Activated CD8-positive, alpha-beta memory T cell treated with anti-CD3 and anti-CD28 coated beads for 48 hours (primary cell): ENCODE data around the gene TMEM247.

Experiments
- DNase-seq, 3 experiments: peaks; one replicate each; pipeline ENCODE4 v3.0.0-alpha.2; 2020; ENCODE audit warnings: low read depth in 2 of 3, low spot score in 2 of 3

The TMEM247 gene

GRCh38 chr2:46479265-46479664 lies at the start of gene TMEM247:
Gene TMEM247, plus strand, starts transcription at chr2:46479565.
- DNase-seq, result no peak

GRCh38 chr2:46430413-46430812 lies 49.0 kb upstream of the TMEM247 start:
- no peak for DNase-seq

GRCh38 chr2:46430992-46431391 lies 48.4 kb upstream of the TMEM247 start:
- DNase-seq, result no peak

GRCh38 chr2:46431481-46432235 lies 47.7 kb upstream of the TMEM247 start:
- no peak for DNase-seq

DNA sequence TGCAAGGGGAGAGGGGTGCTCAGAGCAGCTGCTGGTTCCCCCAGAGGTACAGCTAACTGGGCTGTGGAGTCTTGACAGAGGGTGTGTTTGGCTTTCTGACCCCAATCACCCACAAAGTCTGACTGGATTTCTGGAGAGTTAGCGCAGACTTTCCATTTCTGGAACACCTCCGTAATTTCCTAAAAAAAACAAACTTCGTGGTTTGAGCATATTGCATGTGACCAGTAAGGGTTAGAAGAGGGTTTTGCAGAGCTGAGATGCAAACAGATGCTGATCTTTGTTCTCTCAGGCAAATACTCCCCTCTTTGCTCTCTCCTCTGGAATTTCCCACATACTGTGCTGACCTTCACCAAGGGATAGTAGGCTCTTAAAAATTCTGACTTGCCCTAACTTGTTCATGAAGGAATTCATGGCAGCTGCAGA lies 44.5 kb upstream of the TMEM247 start:
- DNase-seq, result no peak

GRCh38 chr2:46435353-46435752 lies 44.0 kb upstream of the TMEM247 start:
- DNase-seq, result no peak

DNA sequence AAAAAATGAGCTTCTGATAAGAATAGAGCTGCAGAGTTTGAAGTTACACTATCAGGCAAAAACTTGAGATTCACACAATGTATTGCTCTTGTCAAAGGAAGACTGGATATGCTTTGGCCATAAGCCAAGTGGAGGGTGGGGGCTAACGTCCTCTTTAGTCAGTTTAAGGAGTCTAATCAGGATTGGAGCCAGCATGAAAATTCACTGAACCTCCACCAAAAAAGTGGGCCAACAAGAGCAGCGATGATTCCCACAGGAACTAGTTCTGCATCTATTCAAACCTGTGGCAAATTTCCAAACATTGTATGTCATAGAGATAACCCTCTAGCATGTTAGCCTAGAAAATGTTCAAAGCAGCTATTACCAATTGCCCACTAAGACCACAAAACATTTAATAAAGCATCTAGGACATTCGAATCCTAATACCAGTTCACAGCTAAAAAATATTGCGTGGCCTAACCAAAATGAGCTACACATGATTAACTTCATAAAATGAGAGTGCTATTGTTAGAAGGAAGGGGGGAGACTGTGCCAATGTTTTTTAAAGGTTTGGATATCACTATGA lies 43.5 kb upstream of the TMEM247 start:
- DNase-seq, result no peak

DNA sequence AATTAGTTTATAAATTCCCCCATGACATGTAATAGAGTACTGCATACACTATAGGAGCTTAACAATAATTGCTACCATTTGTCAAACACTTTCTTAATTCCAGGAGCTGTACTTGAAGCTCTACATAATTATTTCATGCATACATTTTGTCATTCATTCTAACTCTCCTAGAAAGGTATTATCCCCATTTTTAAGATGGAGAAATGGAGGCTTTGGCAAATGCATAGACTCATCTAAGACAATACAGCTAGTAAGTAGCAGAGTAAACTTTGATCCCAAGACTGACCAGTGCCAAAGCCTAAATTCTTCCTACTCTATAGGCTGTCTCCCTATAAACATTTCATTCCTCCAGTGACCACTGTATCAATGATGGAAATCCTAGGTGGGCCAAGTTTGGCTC lies 42.6 kb upstream of the TMEM247 start:
- no peak for DNase-seq

DNA sequence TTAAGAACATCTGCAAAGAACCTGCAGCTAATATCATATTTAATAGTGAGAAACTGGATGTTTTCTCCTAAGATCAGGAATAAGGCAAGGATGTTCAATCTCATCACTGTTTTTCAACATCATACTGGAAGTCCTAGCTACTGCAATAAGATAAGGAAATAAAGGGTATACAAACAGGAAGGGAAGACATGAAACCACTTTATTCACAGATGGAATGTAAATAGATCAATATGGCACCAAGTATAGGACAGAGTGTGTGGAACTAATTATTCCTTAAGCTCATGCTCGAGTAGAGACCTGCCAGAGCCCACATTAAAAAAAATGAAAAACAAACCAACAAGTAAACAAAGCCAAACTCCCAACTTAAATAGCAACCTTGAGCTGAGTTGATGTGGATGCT lies 41.3 kb upstream of the TMEM247 start:
- DNase-seq, result no peak

- DNase-seq, result no peak
Measured at GRCh38 chr2:46438794-46439193, 40.6 kb upstream of the TMEM247 start.

- no peak for DNase-seq
Measured at GRCh38 chr2:46439582-46439981, 39.8 kb upstream of the TMEM247 start.

DNA sequence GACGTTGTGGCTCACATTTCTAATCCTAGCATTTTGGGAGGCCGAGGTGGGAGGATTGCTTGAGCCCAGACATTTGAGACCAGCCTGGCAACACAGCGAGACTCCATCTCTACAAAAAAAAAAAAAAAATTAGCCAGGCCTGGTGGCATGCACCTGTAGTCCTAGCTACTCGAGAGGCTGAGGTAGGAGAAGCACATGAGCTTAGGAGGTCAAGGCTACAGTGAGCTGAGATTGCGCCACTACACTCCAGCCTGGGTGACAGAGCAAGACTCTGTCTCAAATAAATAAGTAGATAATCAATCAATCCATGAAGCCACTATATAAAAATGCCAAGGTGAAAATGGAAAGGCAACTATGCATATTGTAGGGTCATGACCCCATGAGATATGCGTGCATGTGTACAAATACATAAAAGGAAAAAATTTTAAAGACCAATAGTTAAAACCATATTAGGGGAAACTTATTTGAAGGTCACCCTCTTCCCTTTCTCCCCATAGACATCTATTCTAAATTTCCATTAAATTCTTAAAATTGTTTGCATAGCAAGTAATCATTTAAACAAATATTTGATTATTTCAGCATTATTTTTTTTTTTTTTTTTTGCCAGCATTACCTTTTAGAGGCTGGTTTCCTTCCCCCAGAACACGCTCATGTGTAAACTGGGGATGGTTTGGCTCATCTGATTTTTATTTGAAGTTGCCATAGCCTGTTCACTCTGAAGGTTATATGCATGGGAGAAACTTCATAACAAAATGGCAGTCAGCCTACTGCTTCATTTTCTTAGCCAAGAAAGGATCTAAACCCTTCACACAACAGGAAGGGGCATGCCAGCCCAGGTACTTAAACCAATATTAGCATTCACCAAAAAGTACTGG lies 37.3 kb upstream of the TMEM247 start:
- DNase-seq, result no peak

DNA sequence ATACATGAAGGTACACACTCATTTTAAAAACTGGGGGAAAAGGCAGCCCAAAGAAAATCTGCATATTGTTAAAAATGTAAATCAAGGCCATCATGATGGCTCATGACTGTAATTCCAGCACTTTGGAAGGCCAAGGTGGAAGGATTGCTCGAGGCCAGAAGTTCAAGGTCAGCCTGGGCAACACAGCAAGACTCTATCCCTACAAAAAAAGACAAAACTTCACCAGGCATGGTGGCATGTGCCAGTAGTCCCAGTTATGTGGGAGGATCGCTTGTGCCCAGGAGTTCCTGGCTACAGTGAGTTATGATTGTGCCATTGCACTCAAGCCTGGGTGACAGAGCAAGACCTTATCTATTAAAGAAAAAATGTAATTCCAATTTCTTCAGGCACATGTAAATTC lies 34.6 kb upstream of the TMEM247 start:
- no peak for DNase-seq

DNA sequence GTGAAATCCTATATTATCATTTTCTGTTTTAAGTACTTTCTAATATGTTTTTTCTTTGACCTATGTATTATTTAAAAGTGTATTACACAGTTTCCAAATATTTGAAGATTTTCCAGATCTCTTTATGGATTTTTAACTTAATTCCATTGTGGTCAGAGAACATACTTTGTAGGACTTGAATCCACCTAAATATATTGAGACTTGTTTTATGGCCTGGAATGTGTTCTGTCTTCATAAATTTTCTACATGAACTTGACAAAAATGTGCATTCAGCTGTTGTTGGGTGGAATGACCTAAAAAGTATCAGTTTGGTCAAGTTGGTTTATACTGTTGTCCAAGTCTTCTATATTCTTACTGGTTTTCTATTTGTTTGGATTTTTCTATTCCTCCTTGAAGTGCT lies 33.8 kb upstream of the TMEM247 start:
- DNase-seq, result no peak

DNA sequence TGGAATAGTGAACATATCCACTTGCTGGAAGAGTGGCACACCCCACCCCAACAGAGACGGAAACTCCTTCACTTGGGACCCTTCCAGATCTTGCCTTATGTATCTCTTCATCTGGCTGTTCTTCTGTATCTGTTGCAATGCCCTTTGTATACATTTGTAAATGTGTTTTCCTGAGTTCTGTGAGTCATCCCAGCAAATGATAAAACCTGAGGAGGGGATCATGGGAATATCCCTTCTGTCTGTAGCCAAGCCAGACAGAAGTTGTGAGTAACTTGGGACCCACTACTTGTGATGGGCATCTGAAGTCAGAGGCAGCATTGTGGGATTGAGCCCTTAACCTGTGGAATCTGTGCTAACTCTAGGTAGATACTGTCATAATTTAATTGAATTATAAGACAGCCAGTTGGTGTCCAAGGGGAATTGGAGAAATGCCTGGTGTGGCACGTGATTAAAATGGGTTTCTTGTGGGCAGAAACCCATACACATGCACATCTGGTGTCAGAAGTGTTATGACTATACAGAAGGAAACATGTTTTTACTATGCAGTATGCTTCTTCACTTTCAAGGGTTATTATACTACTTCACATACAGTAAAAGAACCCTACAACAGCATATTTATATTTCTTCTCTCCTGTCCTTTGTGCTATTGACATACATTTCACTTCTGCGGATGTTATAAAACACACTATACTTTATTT lies 32.3 kb upstream of the TMEM247 start:
- no peak for DNase-seq

GRCh38 chr2:46447649-46448048 lies 31.7 kb upstream of the TMEM247 start:
- no peak for DNase-seq

GRCh38 chr2:46448111-46448510 lies 31.3 kb upstream of the TMEM247 start:
- no peak for DNase-seq

DNA sequence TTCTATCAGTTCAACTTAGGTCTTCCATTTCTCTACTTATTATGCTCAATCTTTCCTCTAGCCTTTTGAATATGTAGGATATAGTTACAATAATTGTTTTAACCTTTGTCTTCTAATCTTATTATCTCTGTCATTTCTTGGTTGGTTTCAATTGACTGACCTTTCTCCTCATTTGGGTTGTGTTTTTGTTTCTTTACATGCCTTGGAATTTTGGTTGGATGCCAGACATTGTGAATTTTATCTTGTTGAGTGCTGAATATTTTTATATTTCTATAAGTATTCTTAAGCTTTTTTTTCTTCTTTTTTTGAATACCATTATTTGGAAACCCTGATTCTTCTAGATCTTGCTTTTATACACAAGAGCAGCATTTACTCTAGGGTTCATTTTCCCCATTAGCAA lies 30.7 kb upstream of the TMEM247 start:
- DNase-seq, result no peak

- DNase-seq, result no peak
Measured at GRCh38 chr2:46449700-46450099, 29.7 kb upstream of the TMEM247 start.

- DNase-seq, result no peak
Measured at GRCh38 chr2:46451131-46451711, 28.1 kb upstream of the TMEM247 start.

DNA sequence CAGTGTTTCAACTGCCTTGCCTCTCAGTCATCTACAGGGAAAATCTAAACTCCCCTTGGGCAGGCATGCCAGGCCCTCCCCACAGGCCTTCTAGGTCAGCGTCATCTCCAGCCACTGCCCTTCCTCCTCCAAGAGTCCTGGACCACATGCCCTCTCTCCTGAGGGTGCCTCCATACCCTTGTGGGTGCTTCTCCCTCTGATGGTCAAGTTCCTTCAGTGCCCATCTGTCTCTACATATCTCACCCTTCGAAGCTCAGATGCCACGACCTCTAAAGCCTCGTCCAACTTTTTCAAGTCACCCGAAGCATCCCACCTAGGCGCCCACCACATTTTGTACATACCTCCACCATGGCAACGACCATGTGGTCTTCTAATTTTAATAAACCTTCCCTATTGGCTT lies 22.6 kb upstream of the TMEM247 start:
- no peak for DNase-seq
